ENCODE measurements around the gene GALNT18. TPM values are rescaled to one million over a fixed set of nuclear protein-coding genes. Genes with fewer than 3 reads are reported as not detected.

GALNT18 gene
- total and polyA plus RNA-seq, 8 donors: 16.4 to 42.6 (median 23.0) TPM

DNA sequence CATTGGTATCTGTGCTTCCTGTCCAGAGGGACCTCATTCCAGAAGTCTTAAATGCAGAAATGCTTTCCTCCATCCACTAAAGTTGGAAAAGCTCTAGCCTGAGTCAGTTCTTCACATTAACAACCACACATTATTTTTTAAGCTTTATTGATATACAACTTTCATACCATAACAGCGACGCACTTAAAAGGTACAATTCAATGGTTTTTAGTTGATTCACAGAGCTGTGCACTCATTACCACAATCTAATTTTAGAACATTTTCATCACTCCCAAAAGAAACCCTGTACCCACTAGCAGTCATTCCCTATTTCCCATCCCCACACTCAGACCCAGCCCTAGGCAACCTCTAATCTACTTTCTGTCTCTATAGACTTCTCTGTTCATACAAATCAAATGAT, 27.6 kb downstream of the GALNT18 start:
- no peaks in the 10 kb centered on the region for H3K4me1 ChIP-seq
- ATAC-seq: no peak
- no peaks in the 10 kb centered on the region for H3K36me3 ChIP-seq
- no peak overlapping the region for H3K27ac ChIP-seq
- TF ChIP-seq, protein P1, sequence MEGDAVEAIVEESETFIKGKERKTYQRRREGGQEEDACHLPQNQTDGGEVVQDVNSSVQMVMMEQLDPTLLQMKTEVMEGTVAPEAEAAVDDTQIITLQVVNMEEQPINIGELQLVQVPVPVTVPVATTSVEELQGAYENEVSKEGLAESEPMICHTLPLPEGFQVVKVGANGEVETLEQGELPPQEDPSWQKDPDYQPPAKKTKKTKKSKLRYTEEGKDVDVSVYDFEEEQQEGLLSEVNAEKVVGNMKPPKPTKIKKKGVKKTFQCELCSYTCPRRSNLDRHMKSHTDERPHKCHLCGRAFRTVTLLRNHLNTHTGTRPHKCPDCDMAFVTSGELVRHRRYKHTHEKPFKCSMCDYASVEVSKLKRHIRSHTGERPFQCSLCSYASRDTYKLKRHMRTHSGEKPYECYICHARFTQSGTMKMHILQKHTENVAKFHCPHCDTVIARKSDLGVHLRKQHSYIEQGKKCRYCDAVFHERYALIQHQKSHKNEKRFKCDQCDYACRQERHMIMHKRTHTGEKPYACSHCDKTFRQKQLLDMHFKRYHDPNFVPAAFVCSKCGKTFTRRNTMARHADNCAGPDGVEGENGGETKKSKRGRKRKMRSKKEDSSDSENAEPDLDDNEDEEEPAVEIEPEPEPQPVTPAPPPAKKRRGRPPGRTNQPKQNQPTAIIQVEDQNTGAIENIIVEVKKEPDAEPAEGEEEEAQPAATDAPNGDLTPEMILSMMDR (IDR thresholded peaks at IDR 0.05): no peak
- intact Hi-C loops (cut with DNase I): no loop called here
- DNase-seq: no peak
- no peak overlapping the region for H3K4me3 ChIP-seq
- no peaks in the 10 kb centered on the region for H3K9me3 ChIP-seq
- H3K27me3 ChIP-seq: no peaks in the 10 kb centered on the region

DNA sequence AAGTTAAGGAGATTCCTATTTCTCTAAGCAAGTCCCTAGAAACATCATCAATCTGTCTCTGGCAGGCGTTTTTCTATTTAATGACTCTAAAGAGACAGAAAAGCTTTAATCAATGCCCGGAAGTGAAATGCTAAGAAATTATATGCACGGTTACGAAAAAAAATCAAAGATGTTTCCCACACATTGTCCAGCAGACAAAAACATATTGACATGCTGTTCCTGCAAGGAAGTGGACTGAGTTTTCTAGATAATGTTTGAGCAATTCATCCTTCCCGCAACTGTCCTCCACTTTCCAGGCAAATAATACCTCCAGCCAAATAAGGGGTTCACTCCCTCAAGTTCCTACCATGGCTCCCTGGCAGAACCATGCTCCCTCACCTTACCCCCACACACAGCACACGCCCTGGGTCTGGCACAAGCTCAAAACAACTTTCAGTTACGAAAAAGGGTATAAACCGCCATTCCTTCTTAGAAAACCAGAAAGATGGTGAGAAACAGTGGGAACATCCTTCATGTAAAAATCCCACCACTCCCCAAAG, 29.6 kb downstream of the GALNT18 start:
- H3K4me1 ChIP-seq: peaks cover 0 to 6% of the 10 kb centered on the region in 2 donors
- H3K27me3 ChIP-seq: no peaks in the 10 kb centered on the region
- H3K9me3 ChIP-seq: no peaks in the 10 kb centered on the region
- TF ChIP-seq, protein P1 (IDR thresholded peaks at IDR 0.05): no peak
- H3K27ac ChIP-seq: peak overlapping the region in 1 of 2 donors; percentile 55
- H3K4me3 ChIP-seq: no peak overlapping the region
- H3K36me3 ChIP-seq: no peaks in the 10 kb centered on the region
- no peak for ATAC-seq
- intact Hi-C loops (cut with DNase I): no loop called here
- DNase-seq: no peak

DNA sequence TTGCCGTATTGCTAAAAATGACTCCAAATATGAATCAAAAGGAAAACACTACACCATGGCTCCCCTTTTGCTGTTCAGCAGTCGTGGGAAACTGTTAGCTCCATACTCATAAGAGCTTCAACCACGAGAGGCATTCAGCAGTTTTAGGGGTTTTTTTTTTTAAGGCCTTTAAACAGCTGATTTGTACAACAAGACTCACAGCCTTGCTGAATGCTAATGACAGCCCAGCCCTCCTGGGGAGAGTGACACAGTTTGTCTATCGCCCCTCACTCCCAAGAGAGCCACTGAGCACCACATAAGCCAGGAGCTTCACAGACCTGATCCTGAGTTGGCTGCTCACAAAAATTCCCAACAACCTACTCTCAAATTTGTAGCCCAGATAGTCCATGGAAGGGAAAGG, 32.4 kb downstream of the GALNT18 start:
- no peaks in the 10 kb centered on the region for H3K9me3 ChIP-seq
- intact Hi-C loops (cut with DNase I): no loop called here
- no peaks in the 10 kb centered on the region for H3K36me3 ChIP-seq
- no peak overlapping the region for H3K4me3 ChIP-seq
- TF ChIP-seq, protein P1 (IDR thresholded peaks at IDR 0.05): no peak
- ATAC-seq: no peak
- no peaks in the 10 kb centered on the region for H3K27me3 ChIP-seq
- DNase-seq: no peak
- peaks cover 0 to 12% of the 10 kb centered on the region in 2 donors for H3K4me1 ChIP-seq
- no peak overlapping the region for H3K27ac ChIP-seq

DNA sequence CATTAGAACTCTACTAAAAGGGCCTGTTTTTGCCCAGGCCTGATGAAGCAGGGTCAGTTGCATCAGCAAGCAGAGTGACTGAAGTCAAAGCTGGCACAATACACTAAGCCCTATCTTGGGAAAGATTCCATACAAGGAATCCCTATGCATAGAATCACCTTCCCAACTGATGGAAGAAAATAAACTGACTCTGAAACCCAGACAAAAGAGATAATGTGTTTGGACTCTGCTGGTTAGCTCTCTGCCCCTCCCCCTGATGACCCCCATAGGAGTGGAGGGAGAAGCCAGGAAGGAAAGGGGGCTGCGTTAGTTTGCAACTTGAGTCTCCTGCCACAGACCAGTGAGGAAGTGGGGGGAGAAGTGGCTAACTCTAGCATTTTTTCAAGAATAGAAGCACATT, 32.9 kb downstream of the GALNT18 start:
- DNase-seq (no peak), ATAC-seq (no peak)
- TF ChIP-seq, protein P1 (IDR thresholded peaks at IDR 0.05): no peak
- Histone ChIP-seq H3K4me3 (no peak overlapping the region), H3K4me1 (peaks cover 5 to 13% of the 10 kb centered on the region in 2 donors), H3K27me3 (no peaks in the 10 kb centered on the region), H3K9me3 (no peaks in the 10 kb centered on the region), H3K36me3 (no peaks in the 10 kb centered on the region), H3K27ac (no peak overlapping the region)
- intact Hi-C loops (cut with DNase I): no loop called here

DNA sequence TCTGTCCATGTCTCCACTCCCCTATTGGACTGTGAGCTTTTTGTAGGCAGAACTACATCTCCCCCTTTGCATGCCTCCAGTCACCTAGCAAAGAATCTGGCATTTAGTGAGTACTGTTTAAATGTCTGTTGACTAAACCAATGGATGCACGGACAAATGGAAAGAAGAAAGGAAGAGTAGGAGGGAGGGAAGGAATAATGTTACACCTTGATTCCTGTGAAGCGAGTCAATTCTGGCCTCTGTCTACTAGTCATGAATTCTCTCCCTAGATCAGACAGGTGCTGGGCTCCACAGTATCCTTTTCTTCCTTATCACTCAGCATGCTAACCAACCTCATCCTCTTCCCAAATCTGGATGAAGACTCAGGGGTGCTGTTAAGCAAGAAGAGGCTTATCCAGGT, 33.6 kb downstream of the GALNT18 start:
- TF ChIP-seq, protein P1 (IDR thresholded peaks at IDR 0.05): no peak
- Histone ChIP-seq H3K36me3 (no peaks in the 10 kb centered on the region), H3K9me3 (no peaks in the 10 kb centered on the region), H3K27me3 (no peaks in the 10 kb centered on the region), H3K27ac (no peak overlapping the region), H3K4me3 (no peak overlapping the region), H3K4me1 (peaks cover 9 to 19% of the 10 kb centered on the region in 2 donors)
- intact Hi-C loops (cut with DNase I): no loop called here
- ATAC-seq: no peak
- DNase-seq: no peak
